Stimulated activated CD8-positive, alpha-beta memory T cell treated with anti-CD3 and anti-CD28 coated beads, Interleukin-7, amount 100 ng/mL, for 1 hour (primary cell): ENCODE data around the gene C13orf46.
"Not testable (repeated sequence)": the region's sequence is repeated elsewhere in the genome, so short reads cannot be mapped to it uniquely, and the experiment has no call there.

ENCODE experiments used
- DNase-seq, 2 donors: peaks; one replicate each; pipeline ENCODE4 v3.0.0-alpha.2; 2020; ENCODE audit warnings: low read depth in 2 of 2

The C13orf46 gene

GRCh38 chr13:113973218-113974164, at the start of gene C13orf46:
Gene C13orf46 (minus strand): TSS chr13:113974076. CDS start chr13:113973997, 79 bp downstream.
- no peak for DNase-seq

DNA sequence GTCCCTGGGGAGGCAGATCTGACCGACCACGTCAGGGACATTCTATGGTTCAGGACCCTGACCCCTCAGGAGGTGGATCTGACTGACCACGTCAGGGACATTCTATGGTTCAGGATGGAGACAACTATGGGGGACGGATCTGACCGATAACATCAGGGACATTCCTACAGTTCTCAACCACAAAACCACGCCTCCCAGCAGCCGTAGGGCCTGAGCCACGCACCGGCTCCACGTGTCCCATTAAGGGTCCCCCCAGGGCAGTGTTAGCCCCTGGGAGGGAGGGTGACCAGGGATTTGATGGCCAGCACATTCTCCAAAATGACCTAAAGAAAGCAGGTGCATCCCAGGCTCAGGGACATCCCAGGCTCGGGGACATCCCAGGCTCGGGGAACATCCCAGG, 49.0 kb upstream of the C13orf46 start:
- no peak for DNase-seq

GRCh38 chr13:114022309-114022669, 48.4 kb upstream of the C13orf46 start:
- DNase-seq: no peak

DNA sequence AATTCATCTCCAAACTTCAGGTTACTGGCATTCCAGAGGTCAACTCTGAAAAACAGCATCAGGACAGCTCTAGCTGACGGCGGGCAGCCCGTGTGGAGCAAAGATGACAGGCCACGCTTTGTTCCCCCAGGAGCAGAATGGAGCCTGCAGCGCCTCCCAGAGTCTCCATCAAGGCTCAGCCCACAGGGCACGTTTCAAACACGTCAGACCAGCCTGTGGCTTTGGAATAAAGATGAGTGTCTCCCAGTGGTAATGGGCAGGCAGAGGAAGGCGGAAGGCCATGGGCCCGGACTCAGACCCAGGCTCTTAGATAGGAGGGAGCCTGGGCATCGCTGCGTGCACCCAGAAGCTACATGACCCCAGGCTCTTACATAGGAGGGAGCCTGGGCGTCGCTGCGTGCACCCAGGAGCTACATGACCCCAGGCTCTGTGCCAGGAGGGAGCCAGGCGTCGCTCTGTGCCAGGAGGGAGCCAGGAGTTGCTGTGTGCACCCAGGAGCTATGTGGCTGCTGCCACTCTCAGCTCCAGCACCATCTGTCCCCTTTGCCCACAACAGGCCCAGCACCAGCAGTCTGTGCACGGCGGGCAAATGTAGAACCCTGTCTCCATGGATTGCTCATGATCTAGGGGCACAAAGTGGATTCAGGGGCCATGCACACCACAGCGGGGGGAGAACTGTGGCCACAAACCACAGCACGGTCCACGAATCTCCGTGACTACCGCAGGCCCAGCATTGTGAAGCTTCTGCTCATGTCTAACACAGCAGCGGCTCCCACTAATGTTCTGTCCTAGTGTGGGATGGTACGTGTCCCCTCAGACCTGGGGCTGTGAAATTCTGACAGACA, 47.8 kb upstream of the C13orf46 start:
- DNase-seq: no peak

GRCh38 chr13:114020750-114021463, 47.0 kb upstream of the C13orf46 start:
- DNase-seq: no peak

GRCh38 chr13:114020134-114020533, 46.3 kb upstream of the C13orf46 start:
- not testable (repeated sequence) for DNase-seq

- DNase-seq: peak in 1 of 2 donors; percentile 28
Measured at GRCh38 chr13:114019367-114019766, 45.5 kb upstream of the C13orf46 start.

DNA sequence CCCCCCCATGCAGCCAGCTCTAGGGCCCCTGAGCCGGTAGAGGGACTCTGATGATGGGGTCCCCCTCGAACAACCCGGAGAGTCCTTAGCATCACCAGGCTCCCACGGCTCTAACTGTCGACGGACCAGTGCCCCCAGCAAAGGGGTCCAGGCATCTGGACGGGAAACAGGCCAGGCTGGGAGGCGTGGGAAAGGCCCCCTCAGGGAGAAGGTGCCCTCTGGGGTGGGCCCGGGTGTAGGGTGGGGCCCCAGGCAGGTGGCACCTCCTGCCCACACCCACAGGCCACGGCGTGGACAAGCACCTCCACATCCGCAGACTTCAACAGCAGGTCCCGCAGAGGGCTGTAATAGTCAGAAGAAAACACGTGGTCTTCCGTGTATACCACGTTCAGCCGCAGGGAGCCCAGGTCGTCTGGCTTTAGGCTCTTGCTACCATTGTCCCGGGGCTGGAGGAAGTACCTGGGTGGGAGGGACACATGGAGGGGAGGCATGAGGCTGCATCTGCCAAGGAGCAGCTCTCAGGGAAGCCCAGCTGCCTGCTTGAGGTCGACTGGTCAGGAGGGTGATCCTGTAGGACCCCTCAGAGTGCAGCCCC, 44.7 kb upstream of the C13orf46 start:
- DNase-seq: no peak

GRCh38 chr13:114017966-114018365, 44.1 kb upstream of the C13orf46 start:
- no peak for DNase-seq

- DNase-seq: no peak
Measured at GRCh38 chr13:114017028-114017630, 43.3 kb upstream of the C13orf46 start.

- no peak for DNase-seq
Measured at GRCh38 chr13:114016321-114017027, 42.6 kb upstream of the C13orf46 start.

DNA sequence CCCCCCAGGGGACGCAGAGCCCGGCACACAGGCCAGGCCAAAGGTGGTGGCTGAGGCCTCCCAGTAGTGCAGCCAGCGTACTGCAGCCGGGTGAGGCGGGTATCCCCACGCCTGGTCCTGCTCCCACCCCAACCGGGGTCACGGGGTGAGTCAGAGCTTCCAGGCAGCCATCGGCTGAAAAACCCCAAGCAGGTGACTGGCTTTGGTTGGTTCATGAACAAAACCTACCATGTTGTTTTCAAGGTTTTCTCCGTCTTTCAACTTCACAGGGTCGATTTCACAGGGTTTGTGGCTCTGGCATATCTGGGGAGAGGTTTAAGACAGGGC, 42.1 kb upstream of the C13orf46 start:
- DNase-seq: no peak

DNA sequence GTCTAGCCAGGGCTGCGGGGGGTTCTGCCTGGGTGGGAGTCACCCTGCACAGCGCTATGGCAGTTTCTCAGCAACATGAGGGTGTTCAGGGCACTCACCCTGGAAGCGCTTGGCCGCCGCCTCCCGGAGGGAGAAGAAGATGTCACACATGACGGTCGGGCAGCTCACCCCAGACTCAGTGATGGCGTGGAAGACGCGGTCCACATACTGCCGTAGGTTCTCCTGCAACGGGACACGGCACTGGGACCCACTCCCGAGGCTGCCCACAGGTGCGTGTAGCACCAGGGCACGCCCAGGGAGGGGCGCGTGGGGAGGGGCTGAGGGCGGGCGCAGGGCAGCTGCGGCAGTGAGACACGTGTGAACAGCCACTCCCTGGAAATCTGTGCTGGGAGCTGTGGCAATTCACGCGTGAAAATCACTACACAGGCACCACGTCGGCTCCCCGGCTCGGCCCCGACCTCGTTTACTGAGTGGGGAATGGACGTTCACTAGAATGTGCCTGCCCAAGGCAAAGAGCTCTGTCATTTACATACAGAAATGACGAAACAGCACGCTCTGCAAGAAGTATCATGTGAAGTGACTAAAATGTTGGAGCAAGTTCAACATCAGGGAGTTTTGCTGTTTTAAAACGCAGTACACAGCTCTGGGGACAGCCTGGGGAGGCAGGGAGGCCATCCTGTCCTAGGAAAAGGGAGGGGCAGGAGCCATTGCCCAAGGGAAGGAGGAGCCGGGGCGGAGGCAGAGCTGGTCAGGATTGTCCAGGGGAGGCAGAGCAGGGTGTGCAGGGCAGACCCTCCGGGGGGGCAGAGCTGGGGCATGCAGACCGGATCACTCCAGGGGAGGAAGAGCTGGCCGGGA, 41.5 kb upstream of the C13orf46 start:
- no peak for DNase-seq

GRCh38 chr13:114013952-114014629, 40.2 kb upstream of the C13orf46 start:
- DNase-seq: no peak

GRCh38 chr13:114013336-114013735, 39.5 kb upstream of the C13orf46 start:
- no peak for DNase-seq

DNA sequence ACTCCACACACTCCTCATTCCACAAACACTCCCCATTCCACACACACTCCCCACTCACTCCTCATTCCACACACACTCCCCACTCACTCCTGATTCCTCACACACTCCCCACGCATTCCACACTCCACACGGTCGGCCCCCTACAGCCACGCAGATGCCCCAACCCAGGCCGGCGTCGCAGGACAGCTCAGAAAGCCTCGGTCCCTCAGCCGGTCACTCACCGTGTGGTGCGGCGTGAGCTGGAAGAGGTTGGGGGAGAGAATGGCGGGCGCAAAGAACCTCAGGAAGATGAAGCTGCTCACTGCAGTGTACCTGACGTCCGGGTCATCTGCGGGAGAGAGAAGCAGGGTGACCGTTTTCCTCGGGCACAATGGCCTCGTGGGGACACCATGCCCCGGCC, 39.0 kb upstream of the C13orf46 start:
- DNase-seq: no peak

DNA sequence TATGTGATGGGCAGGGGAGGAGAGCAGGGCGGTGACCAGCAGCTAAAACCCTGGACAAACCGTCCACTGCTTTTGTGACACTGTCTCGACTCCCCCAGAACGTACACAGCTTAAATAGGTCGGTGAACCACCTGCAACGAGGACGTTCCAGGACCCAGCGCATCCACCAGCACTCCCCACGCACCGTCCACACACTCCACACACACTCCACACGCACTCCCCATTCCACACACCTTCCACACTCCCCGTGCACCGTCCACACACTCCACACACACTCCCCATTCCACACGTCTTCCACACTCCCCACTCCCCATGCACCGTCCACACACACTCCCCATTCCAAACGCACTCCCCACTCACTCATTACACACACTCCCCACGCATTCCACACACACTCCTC, 38.3 kb upstream of the C13orf46 start:
- no peak for DNase-seq

- DNase-seq: no peak
Measured at GRCh38 chr13:114011226-114011625, 37.4 kb upstream of the C13orf46 start.
